ENCODE data around the gene BAIAP2. TPM values are rescaled to one million over a fixed set of nuclear protein-coding genes. Genes with fewer than 3 reads are reported as not detected.

The BAIAP2 gene
- total RNA-seq, 1 experiment from 2014 or later: 58.0 TPM

DNA sequence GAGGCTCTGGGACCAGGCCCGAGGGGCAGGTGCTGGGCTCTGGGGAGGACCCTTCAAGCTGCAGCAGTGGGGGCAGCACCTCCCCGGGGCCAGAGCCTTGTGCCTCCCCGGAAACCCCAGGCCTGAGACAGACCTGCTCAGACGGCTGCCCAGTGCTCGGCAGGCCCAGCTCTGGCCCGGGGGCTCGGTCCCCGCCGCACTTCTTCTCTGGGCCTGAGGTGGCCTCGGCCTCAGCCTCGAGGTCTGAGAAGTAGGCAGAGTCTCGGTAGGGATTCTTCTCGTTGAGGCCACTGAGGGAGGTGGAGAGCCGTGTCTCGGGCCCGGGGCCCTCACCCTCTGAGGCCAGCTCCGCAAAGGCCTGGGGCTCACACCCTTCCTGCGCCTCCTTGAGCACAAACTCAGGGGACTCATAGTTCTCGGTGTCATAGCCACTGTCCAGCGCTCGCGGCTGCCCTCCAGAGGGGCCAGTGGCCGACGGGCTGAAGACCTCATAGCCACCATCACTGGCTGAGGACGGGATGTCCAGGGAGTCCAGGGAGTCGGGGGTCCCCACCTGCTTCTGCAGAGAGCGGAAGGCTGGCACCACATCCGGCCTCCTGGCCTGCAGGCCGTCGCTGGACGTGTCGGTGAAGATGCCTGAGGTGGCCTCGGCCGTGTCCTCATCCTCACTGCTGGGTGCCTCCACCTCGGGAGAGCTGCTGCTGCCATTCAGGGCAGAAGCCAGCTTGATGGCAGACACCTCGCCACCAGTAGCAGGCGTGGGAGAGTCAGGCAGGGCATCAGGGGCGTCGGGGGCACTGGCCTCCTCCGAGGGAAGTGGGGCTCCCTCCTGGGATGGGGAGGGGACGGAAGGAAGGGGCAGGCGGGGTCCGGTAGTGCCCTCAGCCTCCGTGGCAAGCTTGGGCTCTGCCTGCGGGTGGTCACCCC lies 86.0 kb downstream of the BAIAP2 start:
- Mint-ChIP-seq H3K9me3 (ENCODE audit: low read depth, unreplicated experiment) (no peaks in the 10 kb centered on the region), H3K4me1 (ENCODE audit: low read depth, unreplicated experiment) (no peaks in the 10 kb centered on the region), H3K27me3 (ENCODE audit: unreplicated experiment) (no peaks in the 10 kb centered on the region), H3K27ac (ENCODE audit: unreplicated experiment) (no peak overlapping the region), H3K4me3 (ENCODE audit: low read depth, unreplicated experiment) (no peak overlapping the region), H3K36me3 (ENCODE audit: insufficient read depth, unreplicated experiment) (peaks cover 18% of the 10 kb centered on the region)
- no peak for DNase-seq
- no TSS peak for BruUV-seq (replicated peaks)
- CTCF ChIA-PET: no interaction called here
- intact Hi-C loops (cut with micrococcal nuclease; ENCODE audit: unreplicated experiment): no loop called here
- TF ChIP-seq, protein P1, sequence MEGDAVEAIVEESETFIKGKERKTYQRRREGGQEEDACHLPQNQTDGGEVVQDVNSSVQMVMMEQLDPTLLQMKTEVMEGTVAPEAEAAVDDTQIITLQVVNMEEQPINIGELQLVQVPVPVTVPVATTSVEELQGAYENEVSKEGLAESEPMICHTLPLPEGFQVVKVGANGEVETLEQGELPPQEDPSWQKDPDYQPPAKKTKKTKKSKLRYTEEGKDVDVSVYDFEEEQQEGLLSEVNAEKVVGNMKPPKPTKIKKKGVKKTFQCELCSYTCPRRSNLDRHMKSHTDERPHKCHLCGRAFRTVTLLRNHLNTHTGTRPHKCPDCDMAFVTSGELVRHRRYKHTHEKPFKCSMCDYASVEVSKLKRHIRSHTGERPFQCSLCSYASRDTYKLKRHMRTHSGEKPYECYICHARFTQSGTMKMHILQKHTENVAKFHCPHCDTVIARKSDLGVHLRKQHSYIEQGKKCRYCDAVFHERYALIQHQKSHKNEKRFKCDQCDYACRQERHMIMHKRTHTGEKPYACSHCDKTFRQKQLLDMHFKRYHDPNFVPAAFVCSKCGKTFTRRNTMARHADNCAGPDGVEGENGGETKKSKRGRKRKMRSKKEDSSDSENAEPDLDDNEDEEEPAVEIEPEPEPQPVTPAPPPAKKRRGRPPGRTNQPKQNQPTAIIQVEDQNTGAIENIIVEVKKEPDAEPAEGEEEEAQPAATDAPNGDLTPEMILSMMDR (IDR thresholded peaks at IDR 0.05; ENCODE audit: unreplicated experiment): no peak

DNA sequence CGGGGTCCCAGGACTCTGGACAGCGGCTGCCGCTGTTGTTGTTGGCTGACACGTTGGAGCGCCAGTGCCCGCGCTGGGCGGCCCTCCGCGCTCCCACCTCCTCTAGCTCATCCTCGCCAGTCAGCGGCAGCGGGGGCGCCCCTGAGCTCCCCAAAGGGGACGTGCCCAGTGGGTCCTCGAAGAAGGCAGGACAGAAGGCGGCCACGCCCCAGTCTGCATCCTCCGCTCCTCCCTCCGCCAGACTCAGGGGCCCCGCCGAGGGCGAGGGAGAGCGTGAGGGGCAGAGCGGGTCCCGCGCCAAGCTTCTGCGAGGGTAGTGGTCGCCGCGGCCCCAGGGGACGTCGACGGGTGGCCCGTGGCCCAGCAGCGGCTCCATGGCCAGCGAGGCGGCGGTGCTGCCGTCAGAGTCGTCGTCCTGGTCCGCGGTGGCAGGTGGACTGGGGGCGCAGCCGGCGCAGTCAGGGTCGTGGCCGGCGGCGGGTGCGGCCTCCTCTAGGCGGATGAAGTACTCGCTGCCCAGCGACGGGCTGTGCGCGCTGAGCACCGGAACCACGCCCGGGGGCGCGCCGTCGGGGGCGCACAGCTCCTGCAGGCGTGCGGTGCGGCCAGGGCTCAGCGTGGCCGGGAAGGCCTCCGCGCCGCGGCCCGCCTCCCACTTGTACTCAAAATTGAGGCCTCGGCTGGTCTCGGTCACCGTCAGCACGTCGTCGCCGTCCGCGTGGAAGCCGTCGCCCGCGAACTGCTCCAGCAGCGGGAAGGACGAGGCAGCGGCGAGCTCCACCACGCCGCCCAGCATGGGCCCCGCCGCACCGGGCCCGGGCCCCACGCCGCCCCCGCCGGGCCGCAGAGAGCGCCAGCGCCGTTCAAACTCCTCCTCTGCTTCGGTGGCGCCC lies 87.1 kb downstream of the BAIAP2 start:
- no peak for DNase-seq
- Mint-ChIP-seq H3K4me3 (ENCODE audit: low read depth, unreplicated experiment) (no peak overlapping the region), H3K36me3 (ENCODE audit: insufficient read depth, unreplicated experiment) (peaks cover 18% of the 10 kb centered on the region), H3K27me3 (ENCODE audit: unreplicated experiment) (no peaks in the 10 kb centered on the region), H3K9me3 (ENCODE audit: low read depth, unreplicated experiment) (no peaks in the 10 kb centered on the region), H3K4me1 (ENCODE audit: low read depth, unreplicated experiment) (no peaks in the 10 kb centered on the region), H3K27ac (ENCODE audit: unreplicated experiment) (no peak overlapping the region)
- no TSS peak for BruUV-seq (replicated peaks)
- CTCF ChIA-PET: interaction anchor here (0.6 kb wide), 1 partner anchor 173 kb away, joined by 5 read pairs; the partner anchor contains the start of gene SLC38A10
- TF ChIP-seq, protein P1 (IDR thresholded peaks at IDR 0.05; ENCODE audit: unreplicated experiment): no peak
- intact Hi-C loops (cut with micrococcal nuclease; ENCODE audit: unreplicated experiment): no loop called here

DNA sequence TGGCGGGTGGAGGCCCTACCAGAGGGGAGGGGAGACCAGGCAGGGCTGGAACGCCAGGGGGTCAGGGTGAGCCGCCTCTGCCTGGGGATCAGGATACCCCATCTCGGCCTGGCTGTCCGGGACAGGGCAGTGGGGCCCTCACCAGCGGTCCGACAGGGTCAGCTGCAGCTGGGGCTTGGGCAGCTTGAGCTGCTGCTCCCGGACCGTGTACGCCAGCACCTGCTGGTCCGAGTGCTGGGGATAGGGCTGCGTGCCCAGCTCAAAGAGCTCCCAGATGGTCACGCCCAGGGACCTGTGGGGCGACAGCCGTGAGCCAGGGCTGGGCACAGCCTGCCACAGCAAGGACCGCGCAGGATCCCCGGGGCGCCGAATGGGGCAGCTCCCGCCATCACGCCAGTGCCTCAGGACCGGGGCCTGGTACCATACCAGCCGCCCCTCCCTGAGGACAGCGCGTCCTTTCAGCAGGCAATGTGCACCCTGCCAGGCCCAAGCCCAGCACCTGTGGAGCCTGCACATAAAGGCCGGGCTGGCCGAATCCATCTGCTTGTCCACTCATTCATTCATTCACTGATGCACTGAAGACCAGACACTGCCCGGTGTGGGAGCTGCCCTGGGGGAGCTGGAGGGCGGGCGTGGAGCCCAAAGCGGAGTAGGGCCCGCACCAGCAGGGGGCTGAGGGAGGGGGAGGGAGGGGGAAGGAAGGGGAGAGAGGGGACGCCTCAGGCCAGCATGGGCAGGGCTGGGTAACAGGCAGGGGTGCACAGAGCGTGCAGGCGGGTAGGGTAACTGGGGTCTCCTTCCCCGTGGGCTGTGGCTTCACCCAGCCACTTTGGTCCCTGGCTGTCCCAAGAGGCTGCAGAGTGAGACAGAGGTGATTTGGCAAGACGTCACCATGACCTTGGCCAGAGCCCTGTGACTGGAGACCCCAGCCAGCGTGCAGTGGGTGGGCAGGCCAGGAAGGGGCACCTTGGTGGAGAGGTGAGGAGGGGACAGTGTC lies 88.4 kb downstream of the BAIAP2 start:
- Mint-ChIP-seq H3K4me3 (ENCODE audit: low read depth, unreplicated experiment) (no peak overlapping the region), H3K4me1 (ENCODE audit: low read depth, unreplicated experiment) (no peaks in the 10 kb centered on the region), H3K36me3 (ENCODE audit: insufficient read depth, unreplicated experiment) (peaks cover 14% of the 10 kb centered on the region), H3K27me3 (ENCODE audit: unreplicated experiment) (no peaks in the 10 kb centered on the region), H3K9me3 (ENCODE audit: low read depth, unreplicated experiment) (no peaks in the 10 kb centered on the region), H3K27ac (ENCODE audit: unreplicated experiment) (no peak overlapping the region)
- CTCF ChIA-PET: interaction anchor here (0.6 kb wide), 1 partner anchor 100 kb away, joined by 4 read pairs; no protein-coding TSS in a partner anchor
- no TSS peak for BruUV-seq (replicated peaks)
- TF ChIP-seq, protein P1 (IDR thresholded peaks at IDR 0.05; ENCODE audit: unreplicated experiment): no peak
- no peak for DNase-seq
- intact Hi-C loops (cut with micrococcal nuclease; ENCODE audit: unreplicated experiment): no loop called here
